Glutamatergic neuron (in vitro differentiated cells): Measurements from ENCODE around the gene WDR54. TPM values are rescaled to one million over a fixed set of nuclear protein-coding genes. Genes with fewer than 3 reads are reported as not detected.

Source experiments
- DNase-seq: peaks from one replicate; pipeline ENCODE4 v3.0.0; 2022
- H3K27ac Mint-ChIP-seq: one replicate; pipeline ENCODE4 v1.8.0; 2020; ENCODE audit warnings: mild to moderate bottlenecking, mixed read lengths, inconsistent platforms; ENCODE audit not compliant: unreplicated experiment
- H3K27me3 Mint-ChIP-seq: one replicate; pipeline ENCODE4 v1.8.0; 2020; ENCODE audit warnings: mild to moderate bottlenecking, moderate library complexity, mixed read lengths, inconsistent platforms; ENCODE audit not compliant: unreplicated experiment
- H3K36me3 Mint-ChIP-seq: one replicate; pipeline ENCODE4 v1.8.0; 2020; ENCODE audit warnings: mild to moderate bottlenecking, mixed read lengths, inconsistent platforms; ENCODE audit not compliant: unreplicated experiment
- H3K4me1 Mint-ChIP-seq: one replicate; pipeline ENCODE4 v1.8.0; 2020; ENCODE audit warnings: mild to moderate bottlenecking, low read depth, mixed read lengths, inconsistent platforms; ENCODE audit not compliant: unreplicated experiment
- H3K4me3 Mint-ChIP-seq: one replicate; pipeline ENCODE4 v1.8.0; 2020; ENCODE audit warnings: mild to moderate bottlenecking, mixed read lengths, inconsistent platforms; ENCODE audit not compliant: unreplicated experiment
- H3K9me3 Mint-ChIP-seq: one replicate; pipeline ENCODE4 v1.8.0; 2020; ENCODE audit warnings: mild to moderate bottlenecking, moderate library complexity, mixed read lengths, inconsistent platforms; ENCODE audit not compliant: unreplicated experiment
- CTCF ChIP-seq: fragments of 200-600 bp; sonication (generic); IDR thresholded peaks from one replicate; pipeline ENCODE4 v1.5.0; 2021; ENCODE audit not compliant: partially characterized antibody, unreplicated experiment
- total RNA-seq: library from RNA; stranded (reverse); fragmentation: NEBNext Ultra II Directional; extraction: Animal tissue kit (Norgen Biotek cat#: 25700); gene quantifications from one replicate; pipeline ENCODE4 v1.2.1, GENCODE V29; 2021; ENCODE audit not compliant: unreplicated experiment

Gene WDR54
- total RNA-seq, 1 donor from 2014 or later: 29.5 TPM

GRCh38 chr2:74472945-74473258 is 51.4 kb downstream of the WDR54 start:
- Mint-ChIP-seq H3K4me1 (no peaks in the 10 kb centered on the region), H3K36me3 (no peaks in the 10 kb centered on the region), H3K4me3 (peak overlapping the region; percentile 97), H3K9me3 (peaks cover 20% of the 10 kb centered on the region), H3K27me3 (peaks cover 21% of the 10 kb centered on the region), H3K27ac (peak overlapping the region; percentile 98)
- TF ChIP-seq CTCF: no peak
- no peak for DNase-seq

GRCh38 chr2:74474481-74474880 is 53.0 kb downstream of the WDR54 start:
- no peak overlapping the region for H3K4me3 Mint-ChIP-seq
- H3K4me1 Mint-ChIP-seq: no peaks in the 10 kb centered on the region
- H3K36me3 Mint-ChIP-seq: no peaks in the 10 kb centered on the region
- H3K9me3 Mint-ChIP-seq: peaks cover 20% of the 10 kb centered on the region
- DNase-seq: no peak
- no peak for TF ChIP-seq CTCF
- no peak overlapping the region for H3K27ac Mint-ChIP-seq
- peaks cover 21% of the 10 kb centered on the region for H3K27me3 Mint-ChIP-seq

GRCh38 chr2:74474899-74475298 is 53.4 kb downstream of the WDR54 start:
- Mint-ChIP-seq H3K9me3 (peaks cover 17% of the 10 kb centered on the region), H3K4me3 (no peak overlapping the region), H3K4me1 (no peaks in the 10 kb centered on the region), H3K27ac (no peak overlapping the region), H3K27me3 (peaks cover 21% of the 10 kb centered on the region), H3K36me3 (no peaks in the 10 kb centered on the region)
- peak; percentile 35 for TF ChIP-seq CTCF
- DNase-seq: peak; percentile 53

Other genes starting within 250 kb of the WDR54 start
- gene MOB1A, start 242.9 kb upstream of the WDR54 start, total RNA-seq: 60.5 TPM
- gene MTHFD2, start 223.1 kb upstream of the WDR54 start, total RNA-seq: 293 TPM
- gene SLC4A5, start 78.3 kb upstream of the WDR54 start, total RNA-seq: 8.2 TPM
- 832 TPM for gene DCTN1, start 41.4 kb upstream of the WDR54 start, total RNA-seq
- 3.7 TPM for gene C2orf81, start 111 bp upstream of the WDR54 start, total RNA-seq
- 88.7 TPM for gene RTKN, start 20.2 kb downstream of the WDR54 start, total RNA-seq
- 18.5 TPM for gene INO80B, start 33.4 kb downstream of the WDR54 start, total RNA-seq
- 109 TPM for gene WBP1, start 36.7 kb downstream of the WDR54 start, total RNA-seq
- 50.9 TPM for gene MOGS, start 43.7 kb downstream of the WDR54 start, total RNA-seq
- 63.9 TPM for gene MRPL53, start 51.0 kb downstream of the WDR54 start, total RNA-seq
- gene CCDC142, start 61.3 kb downstream of the WDR54 start, total RNA-seq: 28.0 TPM
- 23.8 TPM for gene TTC31, start 61.4 kb downstream of the WDR54 start, total RNA-seq
- 0.96 TPM for gene LBX2, start 77.9 kb downstream of the WDR54 start, total RNA-seq
- 32.3 TPM for gene PCGF1, start 86.0 kb downstream of the WDR54 start, total RNA-seq
- gene TLX2, start 92.7 kb downstream of the WDR54 start, total RNA-seq: 21.2 TPM
- gene DQX1, start 104.5 kb downstream of the WDR54 start, total RNA-seq: 0.91 TPM
- 99.5 TPM for gene AUP1, start 108.0 kb downstream of the WDR54 start, total RNA-seq
- gene HTRA2, start 108.2 kb downstream of the WDR54 start, total RNA-seq: 46.7 TPM
- 64.2 TPM for gene LOXL3, start 132.2 kb downstream of the WDR54 start, total RNA-seq
- gene DOK1, start 133.0 kb downstream of the WDR54 start, total RNA-seq: 14.0 TPM
- gene M1AP, start 226.6 kb downstream of the WDR54 start, total RNA-seq: 0.81 TPM
- gene SEMA4F, start 232.5 kb downstream of the WDR54 start, total RNA-seq: 28.5 TPM